ENCODE data around the gene NEGR1. TPM values are rescaled to one million over a fixed set of nuclear protein-coding genes. Genes with fewer than 3 reads are reported as not detected.

Gene NEGR1
- total and polyA plus RNA-seq, 2 donors (not counting 3 experiments of a cell fraction or from before 2014, with no cell fraction given): 6.8 to 21.8 TPM

GRCh38 chr1:71986160-71986559, 296.2 kb downstream of the NEGR1 start:
- ChIA-PET POLR2A (no interaction called here), CTCF (interaction anchor here (0.7 kb wide), 1 partner anchor 9 kb away, joined by 5 read pairs; no protein-coding TSS in a partner anchor)
- intact Hi-C loops (cut with micrococcal nuclease): no loop called here
- Histone ChIP-seq H2AFZ (ENCODE audit: low read depth, low read length) (no peak overlapping the region), H3K9ac (replicated peaks; ENCODE audit: extremely low read depth, insufficient read depth, low read length) (no peak overlapping the region), H3K36me3 (ENCODE audit: control insufficient read depth in 2 of 2, extremely low read depth in 1 of 2, insufficient read depth in 2 of 2, low read length in 2 of 2) (no peaks in the 10 kb centered on the region), H3K4me1 (ENCODE audit: control insufficient read depth, extremely low read depth, insufficient read depth, low read length) (no peaks in the 10 kb centered on the region), H3K27ac (ENCODE audit: insufficient read depth, low read depth, low read length) (no peak overlapping the region), H3K27me3 (ENCODE audit: control insufficient read depth in 2 of 2, insufficient read depth in 2 of 2, low read length in 2 of 2) (no peaks in the 10 kb centered on the region), H3K9me3 (replicated peaks; ENCODE audit: control insufficient read depth, insufficient read depth, low read length) (no peaks in the 10 kb centered on the region), H3K79me2 (ENCODE audit: control insufficient read depth, insufficient read depth, low read length) (no peaks in the 10 kb centered on the region), H4K20me1 (replicated peaks; ENCODE audit: control insufficient read depth, extremely low read depth, insufficient read depth, low read length) (no peaks in the 10 kb centered on the region), H3K4me3 (replicated peaks in 1 of 3; ENCODE audit: insufficient read depth in 1 of 3, low read depth in 1 of 3, low read length in 3 of 3) (no peak overlapping the region), H3K9me1 (replicated peaks; ENCODE audit: control insufficient read depth, extremely low read depth, insufficient read depth, low read length) (no peaks in the 10 kb centered on the region), H3K4me2 (ENCODE audit: insufficient read depth, low read length) (no peak overlapping the region)
- dilution Hi-C loops (cut with MboI; ENCODE audit: extremely low pct_ligation_motif_present, low sequenced_read_pairs): no loop called here
- no TSS peak for BruUV-seq (replicated peaks)
- DNase-seq (ENCODE audit: low read depth, low spot score) (no peak), FAIRE-seq (no peak)
- TF ChIP-seq, protein P1, sequence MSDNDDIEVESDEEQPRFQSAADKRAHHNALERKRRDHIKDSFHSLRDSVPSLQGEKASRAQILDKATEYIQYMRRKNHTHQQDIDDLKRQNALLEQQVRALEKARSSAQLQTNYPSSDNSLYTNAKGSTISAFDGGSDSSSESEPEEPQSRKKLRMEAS (IDR thresholded peaks at IDR 0.05; ENCODE audit: insufficient read depth, insufficient read length): no peak
- TF ChIP-seq MYC (IDR thresholded peaks at IDR 0.05; ENCODE audit: low read depth, low read length) (no peak), POLR2AphosphoS5 (IDR thresholded peaks at IDR 0.05; ENCODE audit: insufficient read depth, low read depth, low read length) (no peak), JUN (IDR thresholded peaks at IDR 0.05; ENCODE audit: borderline replicate concordance, insufficient read depth, insufficient read length, low read depth) (no peak), POLR2A (IDR thresholded peaks at IDR 0.05; ENCODE audit: low read depth, low read length) (no peak), GATA2 (IDR thresholded peaks at IDR 0.05; ENCODE audit: insufficient read depth, insufficient read length, low read depth, low read length) (no peak), EZH2 (IDR thresholded peaks at IDR 0.05; ENCODE audit: borderline replicate concordance, low read depth, low read length, severe bottlenecking) (no peak), FOS (IDR thresholded peaks at IDR 0.05; ENCODE audit: borderline replicate concordance, insufficient read depth, low read length) (no peak)
- TF ChIP-seq, protein P2, sequence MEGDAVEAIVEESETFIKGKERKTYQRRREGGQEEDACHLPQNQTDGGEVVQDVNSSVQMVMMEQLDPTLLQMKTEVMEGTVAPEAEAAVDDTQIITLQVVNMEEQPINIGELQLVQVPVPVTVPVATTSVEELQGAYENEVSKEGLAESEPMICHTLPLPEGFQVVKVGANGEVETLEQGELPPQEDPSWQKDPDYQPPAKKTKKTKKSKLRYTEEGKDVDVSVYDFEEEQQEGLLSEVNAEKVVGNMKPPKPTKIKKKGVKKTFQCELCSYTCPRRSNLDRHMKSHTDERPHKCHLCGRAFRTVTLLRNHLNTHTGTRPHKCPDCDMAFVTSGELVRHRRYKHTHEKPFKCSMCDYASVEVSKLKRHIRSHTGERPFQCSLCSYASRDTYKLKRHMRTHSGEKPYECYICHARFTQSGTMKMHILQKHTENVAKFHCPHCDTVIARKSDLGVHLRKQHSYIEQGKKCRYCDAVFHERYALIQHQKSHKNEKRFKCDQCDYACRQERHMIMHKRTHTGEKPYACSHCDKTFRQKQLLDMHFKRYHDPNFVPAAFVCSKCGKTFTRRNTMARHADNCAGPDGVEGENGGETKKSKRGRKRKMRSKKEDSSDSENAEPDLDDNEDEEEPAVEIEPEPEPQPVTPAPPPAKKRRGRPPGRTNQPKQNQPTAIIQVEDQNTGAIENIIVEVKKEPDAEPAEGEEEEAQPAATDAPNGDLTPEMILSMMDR (IDR thresholded peaks at IDR 0.05; ENCODE audit: extremely low read depth in 1 of 2, insufficient read depth in 1 of 2, low read depth in 1 of 2, low read length in 2 of 2): no peak
